OCI-LY1 (cell line): ENCODE results near the gene TACO1.

Experiments
- CTCF ChIP-seq: fragments of 200-600 bp; sonication (generic), shearing (Covaris generic); IDR thresholded peaks from 2 replicates; pipeline ENCODE4 v1.5.1; 2017; ENCODE audit warnings: mild to moderate bottlenecking, antibody characterized with exemption, low read length, moderate library complexity, mixed read lengths
- EZH2 ChIP-seq: fragments of 200-600 bp; sonication (generic), shearing (Covaris generic); IDR thresholded peaks from 2 replicates; pipeline ENCODE4 v1.8.0; 2017; ENCODE audit warnings: borderline replicate concordance, mixed run types, mild to moderate bottlenecking, antibody characterized with exemption, low read length, moderate library complexity, mixed read lengths

DNA sequence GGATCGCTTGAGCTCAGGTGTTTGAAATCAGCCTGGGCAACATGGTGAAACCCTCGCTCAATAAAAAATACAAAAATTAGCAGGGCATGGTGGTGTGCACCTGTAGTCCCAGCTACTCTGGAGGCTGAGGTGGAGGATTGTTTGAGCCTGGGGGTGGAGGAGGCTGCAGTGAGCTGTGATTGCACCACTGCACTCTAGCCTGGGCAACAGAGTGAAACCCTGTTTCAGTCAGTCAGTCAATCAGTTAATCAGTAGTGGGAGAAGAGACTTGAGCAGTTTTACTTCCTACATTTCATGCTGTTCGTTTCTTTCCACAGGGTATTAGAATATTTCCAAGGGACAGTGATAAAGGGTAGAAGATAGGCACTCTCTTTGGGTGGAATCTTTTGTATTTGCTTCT lies 30.4 kb downstream of the TACO1 start:
- TF ChIP-seq EZH2, result no peak
- TF ChIP-seq CTCF, result no peak
